K562 (cell line): ENCODE results near the gene ZDHHC24. TPM values are rescaled to one million over a fixed set of nuclear protein-coding genes. Genes with fewer than 3 reads are reported as not detected.

Experiments used
- CC2D1A ChIP-seq: fragments of 450-650 bp; IDR thresholded peaks from 2 replicates; pipeline ENCODE4 v1.6.1; 2017; ENCODE audit warnings: mild to moderate bottlenecking
- CEBPG ChIP-seq, 3 experiments: fragments of 200-800 bp in 1 of 3; sonication (Bioruptor generic) in 1 of 3; sonication (generic) in 1 of 3; formaldehyde crosslinking in 1 of 3; IDR thresholded peaks in 2 of 3; conservative IDR thresholded peaks in 1 of 3; 2 replicates each; pipeline versions ENCODE4 v1.6.1 to v1.8.0; 2016 to 2022; ENCODE audit warnings: missing compliant biosample characterization in 2 of 3, missing genetic modification characterization in 2 of 3, mild to moderate bottlenecking in 1 of 3, missing genetic modification reagents in 1 of 3
- FUS ChIP-seq: fragments of 200-400 bp; formaldehyde crosslinking; optimal IDR thresholded peaks from 2 replicates; pipeline ENCODE3; 2017; ENCODE audit warnings: low read depth, low read length
- MYBL2 ChIP-seq, 2 experiments: fragments of 450-650 bp in 1 of 2; sonication (generic) in 1 of 2; formaldehyde crosslinking in 1 of 2; IDR thresholded peaks; 2 replicates each; pipeline versions ENCODE4 v1.6.1 to v1.8.1; 2017 to 2022; ENCODE audit warnings: borderline replicate concordance in 1 of 2, inconsistent platforms in 1 of 2, low read depth in 1 of 2, mild to moderate bottlenecking in 1 of 2, missing genetic modification reagents in 1 of 2, moderate library complexity in 1 of 2
- NFE2L1 ChIP-seq: fragments of 450-650 bp; IDR thresholded peaks from 2 replicates; pipeline ENCODE4 v1.6.1; 2016; ENCODE audit warnings: missing genetic modification characterization, low read depth, mild to moderate bottlenecking, missing compliant biosample characterization, moderate library complexity, borderline replicate concordance
- POLR3G ChIP-seq: IDR thresholded peaks from 2 replicates; pipeline ENCODE4 v1.6.1; 2011; ENCODE audit not compliant: insufficient read length, insufficient replicate concordance; ENCODE audit errors: extremely low read depth
- polyA plus RNA-seq, 8 experiments: library from polyadenylated mRNA; depleted of rRNA in 4 of 8; stranded (reverse) in 5 of 8; unstranded in 3 of 8; fragments of >200 nt; fragmentation: Nextera tagmentation in 2 of 8; fragmentation: Illumina TruSeq in 1 of 8; extraction: Ambion mirVana in 2 of 8; extraction: Trizol in 1 of 8; gene quantifications; 2 replicates each; pipeline versions ENCODE4 v1.2.1 to v1.2.3, GENCODE V29; 2011 to 2014; ENCODE audit warnings: inconsistent platforms in 1 of 8, missing spikeins in 1 of 8
- total RNA-seq, 7 experiments: library from RNA; depleted of rRNA in 6 of 7; stranded (reverse); fragments of >200 nt in 6 of 7; fragmentation: Illumina TruSeq in 2 of 7; extraction: Trizol in 2 of 7; gene quantifications; 2 replicates each; pipeline versions ENCODE4 v1.2.1 to v1.2.3, GENCODE V29; 2011 to 2021; ENCODE audit warnings: low replicate concordance in 1 of 7
- TF ChIP-seq, protein P1 (sequence below): fragments of 450-650 bp; IDR thresholded peaks from 2 replicates; pipeline ENCODE4 v1.7.1; 2018; ENCODE audit warnings: mild to moderate bottlenecking, low read depth; ENCODE audit not compliant: partially characterized antibody
- TF ChIP-seq, protein P2 (sequence below): fragments of 450-650 bp; IDR thresholded peaks from 2 replicates; pipeline ENCODE4 v1.6.1; 2018; ENCODE audit not compliant: partially characterized antibody
- TF ChIP-seq, protein P3 (sequence below): fragments of 450-650 bp; IDR thresholded peaks from 2 replicates; pipeline ENCODE4 v1.6.1; 2014; ENCODE audit warnings: low read depth, mild to moderate bottlenecking, moderate library complexity, borderline replicate concordance
- TF ChIP-seq, protein P4 (sequence below): fragments of 450-650 bp; formaldehyde crosslinking; conservative IDR thresholded peaks from 2 replicates; pipeline ENCODE4 v1.4.0; 2022; ENCODE audit warnings: mild to moderate bottlenecking, missing genetic modification characterization
- TF ChIP-seq, protein P5 (sequence below): fragments of 450-650 bp; IDR thresholded peaks from 2 replicates; pipeline ENCODE4 v1.6.1; 2017; ENCODE audit warnings: antibody characterized with exemption

The ZDHHC24 gene
- total and polyA plus RNA-seq, 9 of the 15 experiments (the other 6 are each of a cell fraction or from before 2014, with no cell fraction given): 0.45 to 11.2 (median 2.7) TPM

DNA sequence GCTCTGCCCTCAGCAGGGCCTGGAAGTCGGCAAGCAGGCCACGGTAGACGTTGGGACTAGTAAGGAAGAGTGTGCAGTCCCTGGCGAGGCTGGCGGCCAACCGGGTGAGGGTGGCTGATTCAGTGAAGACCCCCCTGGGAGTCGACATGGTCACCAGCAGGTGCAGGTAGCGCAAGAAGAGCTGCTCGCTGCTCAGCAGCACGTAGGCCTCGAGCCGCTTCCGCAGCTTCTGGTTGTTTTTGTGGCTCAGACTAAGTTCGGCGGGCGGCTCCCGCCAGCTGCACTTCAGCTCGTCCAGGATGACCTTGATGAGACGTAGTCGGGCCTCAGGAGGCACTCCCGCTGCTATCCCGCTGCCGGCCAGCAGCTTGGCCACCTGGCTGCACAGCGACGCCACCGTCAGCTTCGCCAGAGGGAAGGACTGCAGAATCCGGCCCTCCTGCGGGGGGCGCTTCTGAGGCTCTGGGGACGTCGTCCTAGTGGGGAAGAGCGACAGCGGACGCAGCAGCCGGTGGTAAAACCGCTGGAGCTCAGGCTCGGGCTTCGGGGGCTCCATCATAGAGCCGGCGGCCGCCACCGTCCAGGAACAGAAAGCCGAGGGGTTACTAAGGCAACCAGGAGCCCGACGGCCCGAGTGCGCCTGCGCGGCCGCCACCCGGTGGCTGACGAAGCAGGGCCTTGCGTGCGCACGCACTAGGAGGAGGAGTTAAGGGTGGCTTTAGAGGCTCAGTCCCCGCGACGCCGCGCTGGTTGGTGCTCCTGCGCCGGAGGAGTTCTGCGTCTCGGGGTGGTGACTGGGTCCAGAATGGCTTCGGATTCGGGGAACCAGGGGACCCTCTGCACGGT is 46.8 kb upstream of the ZDHHC24 start, which contains the start of the genes CCDC87 and CCS (continued):
- TF ChIP-seq, protein P1, sequence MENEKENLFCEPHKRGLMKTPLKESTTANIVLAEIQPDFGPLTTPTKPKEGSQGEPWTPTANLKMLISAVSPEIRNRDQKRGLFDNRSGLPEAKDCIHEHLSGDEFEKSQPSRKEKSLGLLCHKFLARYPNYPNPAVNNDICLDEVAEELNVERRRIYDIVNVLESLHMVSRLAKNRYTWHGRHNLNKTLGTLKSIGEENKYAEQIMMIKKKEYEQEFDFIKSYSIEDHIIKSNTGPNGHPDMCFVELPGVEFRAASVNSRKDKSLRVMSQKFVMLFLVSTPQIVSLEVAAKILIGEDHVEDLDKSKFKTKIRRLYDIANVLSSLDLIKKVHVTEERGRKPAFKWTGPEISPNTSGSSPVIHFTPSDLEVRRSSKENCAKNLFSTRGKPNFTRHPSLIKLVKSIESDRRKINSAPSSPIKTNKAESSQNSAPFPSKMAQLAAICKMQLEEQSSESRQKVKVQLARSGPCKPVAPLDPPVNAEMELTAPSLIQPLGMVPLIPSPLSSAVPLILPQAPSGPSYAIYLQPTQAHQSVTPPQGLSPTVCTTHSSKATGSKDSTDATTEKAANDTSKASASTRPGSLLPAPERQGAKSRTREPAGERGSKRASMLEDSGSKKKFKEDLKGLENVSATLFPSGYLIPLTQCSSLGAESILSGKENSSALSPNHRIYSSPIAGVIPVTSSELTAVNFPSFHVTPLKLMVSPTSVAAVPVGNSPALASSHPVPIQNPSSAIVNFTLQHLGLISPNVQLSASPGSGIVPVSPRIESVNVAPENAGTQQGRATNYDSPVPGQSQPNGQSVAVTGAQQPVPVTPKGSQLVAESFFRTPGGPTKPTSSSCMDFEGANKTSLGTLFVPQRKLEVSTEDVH: no peak
- TF ChIP-seq, protein P2, sequence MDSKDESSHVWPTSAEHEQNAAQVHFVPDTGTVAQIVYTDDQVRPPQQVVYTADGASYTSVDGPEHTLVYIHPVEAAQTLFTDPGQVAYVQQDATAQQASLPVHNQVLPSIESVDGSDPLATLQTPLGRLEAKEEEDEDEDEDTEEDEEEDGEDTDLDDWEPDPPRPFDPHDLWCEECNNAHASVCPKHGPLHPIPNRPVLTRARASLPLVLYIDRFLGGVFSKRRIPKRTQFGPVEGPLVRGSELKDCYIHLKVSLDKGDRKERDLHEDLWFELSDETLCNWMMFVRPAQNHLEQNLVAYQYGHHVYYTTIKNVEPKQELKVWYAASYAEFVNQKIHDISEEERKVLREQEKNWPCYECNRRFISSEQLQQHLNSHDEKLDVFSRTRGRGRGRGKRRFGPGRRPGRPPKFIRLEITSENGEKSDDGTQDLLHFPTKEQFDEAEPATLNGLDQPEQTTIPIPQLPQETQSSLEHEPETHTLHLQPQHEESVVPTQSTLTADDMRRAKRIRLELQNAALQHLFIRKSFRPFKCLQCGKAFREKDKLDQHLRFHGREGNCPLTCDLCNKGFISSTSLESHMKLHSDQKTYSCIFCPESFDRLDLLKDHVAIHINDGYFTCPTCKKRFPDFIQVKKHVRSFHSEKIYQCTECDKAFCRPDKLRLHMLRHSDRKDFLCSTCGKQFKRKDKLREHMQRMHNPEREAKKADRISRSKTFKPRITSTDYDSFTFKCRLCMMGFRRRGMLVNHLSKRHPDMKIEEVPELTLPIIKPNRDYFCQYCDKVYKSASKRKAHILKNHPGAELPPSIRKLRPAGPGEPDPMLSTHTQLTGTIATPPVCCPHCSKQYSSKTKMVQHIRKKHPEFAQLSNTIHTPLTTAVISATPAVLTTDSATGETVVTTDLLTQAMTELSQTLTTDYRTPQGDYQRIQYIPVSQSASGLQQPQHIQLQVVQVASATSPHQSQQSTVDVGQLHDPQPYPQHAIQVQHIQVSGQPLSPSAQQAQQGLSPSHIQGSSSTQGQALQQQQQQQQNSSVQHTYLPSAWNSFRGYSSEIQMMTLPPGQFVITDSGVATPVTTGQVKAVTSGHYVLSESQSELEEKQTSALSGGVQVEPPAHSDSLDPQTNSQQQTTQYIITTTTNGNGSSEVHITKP: peak; percentile 58
- TF ChIP-seq FUS: no peak
- TF ChIP-seq NFE2L1 (tag): no peak
- no peak for TF ChIP-seq POLR3G
- TF ChIP-seq, protein P3, sequence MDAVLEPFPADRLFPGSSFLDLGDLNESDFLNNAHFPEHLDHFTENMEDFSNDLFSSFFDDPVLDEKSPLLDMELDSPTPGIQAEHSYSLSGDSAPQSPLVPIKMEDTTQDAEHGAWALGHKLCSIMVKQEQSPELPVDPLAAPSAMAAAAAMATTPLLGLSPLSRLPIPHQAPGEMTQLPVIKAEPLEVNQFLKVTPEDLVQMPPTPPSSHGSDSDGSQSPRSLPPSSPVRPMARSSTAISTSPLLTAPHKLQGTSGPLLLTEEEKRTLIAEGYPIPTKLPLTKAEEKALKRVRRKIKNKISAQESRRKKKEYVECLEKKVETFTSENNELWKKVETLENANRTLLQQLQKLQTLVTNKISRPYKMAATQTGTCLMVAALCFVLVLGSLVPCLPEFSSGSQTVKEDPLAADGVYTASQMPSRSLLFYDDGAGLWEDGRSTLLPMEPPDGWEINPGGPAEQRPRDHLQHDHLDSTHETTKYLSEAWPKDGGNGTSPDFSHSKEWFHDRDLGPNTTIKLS: peak; percentile 73; the same call in 1 of the 2 replicates
- no peak for TF ChIP-seq CEBPG (CRISPR knock-in tag; IDR thresholded peaks at IDR 0.05)
- no peak for TF ChIP-seq CEBPG (tag; conservative IDR thresholded peaks at IDR 0.05 in 1 of 2, IDR thresholded peaks at IDR 0.05 in 1 of 2)
- TF ChIP-seq, protein P4, sequence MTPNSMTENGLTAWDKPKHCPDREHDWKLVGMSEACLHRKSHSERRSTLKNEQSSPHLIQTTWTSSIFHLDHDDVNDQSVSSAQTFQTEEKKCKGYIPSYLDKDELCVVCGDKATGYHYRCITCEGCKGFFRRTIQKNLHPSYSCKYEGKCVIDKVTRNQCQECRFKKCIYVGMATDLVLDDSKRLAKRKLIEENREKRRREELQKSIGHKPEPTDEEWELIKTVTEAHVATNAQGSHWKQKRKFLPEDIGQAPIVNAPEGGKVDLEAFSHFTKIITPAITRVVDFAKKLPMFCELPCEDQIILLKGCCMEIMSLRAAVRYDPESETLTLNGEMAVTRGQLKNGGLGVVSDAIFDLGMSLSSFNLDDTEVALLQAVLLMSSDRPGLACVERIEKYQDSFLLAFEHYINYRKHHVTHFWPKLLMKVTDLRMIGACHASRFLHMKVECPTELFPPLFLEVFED (CRISPR knock-in tag): no peak
- TF ChIP-seq, protein P5, sequence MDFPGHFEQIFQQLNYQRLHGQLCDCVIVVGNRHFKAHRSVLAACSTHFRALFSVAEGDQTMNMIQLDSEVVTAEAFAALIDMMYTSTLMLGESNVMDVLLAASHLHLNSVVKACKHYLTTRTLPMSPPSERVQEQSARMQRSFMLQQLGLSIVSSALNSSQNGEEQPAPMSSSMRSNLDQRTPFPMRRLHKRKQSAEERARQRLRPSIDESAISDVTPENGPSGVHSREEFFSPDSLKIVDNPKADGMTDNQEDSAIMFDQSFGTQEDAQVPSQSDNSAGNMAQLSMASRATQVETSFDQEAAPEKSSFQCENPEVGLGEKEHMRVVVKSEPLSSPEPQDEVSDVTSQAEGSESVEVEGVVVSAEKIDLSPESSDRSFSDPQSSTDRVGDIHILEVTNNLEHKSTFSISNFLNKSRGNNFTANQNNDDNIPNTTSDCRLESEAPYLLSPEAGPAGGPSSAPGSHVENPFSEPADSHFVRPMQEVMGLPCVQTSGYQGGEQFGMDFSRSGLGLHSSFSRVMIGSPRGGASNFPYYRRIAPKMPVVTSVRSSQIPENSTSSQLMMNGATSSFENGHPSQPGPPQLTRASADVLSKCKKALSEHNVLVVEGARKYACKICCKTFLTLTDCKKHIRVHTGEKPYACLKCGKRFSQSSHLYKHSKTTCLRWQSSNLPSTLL: no peak
- TF ChIP-seq MYBL2 (IDR thresholded peaks at IDR 0.05; ENCODE audit: low read depth): no peak
- no peak for TF ChIP-seq MYBL2 (CRISPR knock-in tag; IDR thresholded peaks at IDR 0.05; ENCODE audit: borderline replicate concordance)
- TF ChIP-seq CC2D1A: no peak
